Ovary (tissue), 3 donors: ENCODE measurements around the gene TTC7B.

Source experiments
- POLR2A ChIP-seq: fragments of 450-650 bp; IDR thresholded peaks from one replicate; pipeline ENCODE4 v1.6.1; 2017; ENCODE audit warnings: antibody characterized with exemption, mild to moderate bottlenecking, moderate library complexity
- TF ChIP-seq, protein P1 (sequence below), 3 donors: fragments of 450-650 bp in 2 of 3; fragments of 200-600 bp in 1 of 3; IDR thresholded peaks; one replicate each; pipeline versions ENCODE4 v1.5.1 to v1.8.0; 2016 to 2022; ENCODE audit warnings: antibody characterized with exemption in 3 of 3, mild to moderate bottlenecking in 1 of 3
- donor health status: DM: no; HTN: no; CAD: no.

DNA sequence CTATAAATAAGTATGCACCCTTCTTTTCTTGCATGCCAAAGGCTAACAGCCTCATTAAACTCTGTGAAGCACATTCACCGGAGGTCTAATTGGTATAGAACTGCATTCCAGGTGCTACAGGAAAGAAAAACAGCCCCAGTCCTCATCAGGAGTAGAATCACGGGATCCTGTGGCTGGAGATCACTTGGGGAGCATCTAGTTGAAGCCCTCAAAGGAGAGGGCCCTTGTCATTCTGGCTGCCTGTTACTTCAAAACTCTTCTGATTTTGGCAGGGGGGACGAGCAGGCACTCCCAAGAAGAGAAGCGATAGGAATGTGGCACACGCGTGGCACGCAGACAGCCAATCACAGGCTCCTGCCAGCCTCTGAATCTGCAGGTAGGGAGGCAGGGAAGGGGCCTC lies 154.4 kb downstream of the TTC7B start:
- TF ChIP-seq, protein P1, sequence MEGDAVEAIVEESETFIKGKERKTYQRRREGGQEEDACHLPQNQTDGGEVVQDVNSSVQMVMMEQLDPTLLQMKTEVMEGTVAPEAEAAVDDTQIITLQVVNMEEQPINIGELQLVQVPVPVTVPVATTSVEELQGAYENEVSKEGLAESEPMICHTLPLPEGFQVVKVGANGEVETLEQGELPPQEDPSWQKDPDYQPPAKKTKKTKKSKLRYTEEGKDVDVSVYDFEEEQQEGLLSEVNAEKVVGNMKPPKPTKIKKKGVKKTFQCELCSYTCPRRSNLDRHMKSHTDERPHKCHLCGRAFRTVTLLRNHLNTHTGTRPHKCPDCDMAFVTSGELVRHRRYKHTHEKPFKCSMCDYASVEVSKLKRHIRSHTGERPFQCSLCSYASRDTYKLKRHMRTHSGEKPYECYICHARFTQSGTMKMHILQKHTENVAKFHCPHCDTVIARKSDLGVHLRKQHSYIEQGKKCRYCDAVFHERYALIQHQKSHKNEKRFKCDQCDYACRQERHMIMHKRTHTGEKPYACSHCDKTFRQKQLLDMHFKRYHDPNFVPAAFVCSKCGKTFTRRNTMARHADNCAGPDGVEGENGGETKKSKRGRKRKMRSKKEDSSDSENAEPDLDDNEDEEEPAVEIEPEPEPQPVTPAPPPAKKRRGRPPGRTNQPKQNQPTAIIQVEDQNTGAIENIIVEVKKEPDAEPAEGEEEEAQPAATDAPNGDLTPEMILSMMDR (IDR thresholded peaks at IDR 0.05): no peak
- no peak for TF ChIP-seq POLR2A
